Stimulated activated CD8-positive, alpha-beta memory T cell treated with anti-CD3 and anti-CD28 coated beads, Interleukin-7, amount 100 ng/mL, for 1 hour (primary cell): ENCODE results near the gene RIPOR2.

ENCODE experiments used
- DNase-seq, 2 donors: peaks; one replicate each; pipeline ENCODE4 v3.0.0-alpha.2; 2020; ENCODE audit warnings: low read depth in 2 of 2

The RIPOR2 gene

GRCh38 chr6:24848461-24848860, 87.3 kb downstream of the RIPOR2 start:
- DNase-seq = no peak

- no peak for DNase-seq
These were observed 88.4 kb downstream of the RIPOR2 start for GRCh38 chr6:24847402-24847801.

- no peak for DNase-seq
These were observed 90.2 kb downstream of the RIPOR2 start for GRCh38 chr6:24845578-24845977.

- DNase-seq = no peak
These were observed 90.9 kb downstream of the RIPOR2 start for GRCh38 chr6:24844903-24845302.

GRCh38 chr6:24844061-24844460, 91.7 kb downstream of the RIPOR2 start:
- DNase-seq = no peak

GRCh38 chr6:24840187-24840586, 95.6 kb downstream of the RIPOR2 start:
- DNase-seq = no peak

- DNase-seq = no peak
These were observed 96.8 kb downstream of the RIPOR2 start for GRCh38 chr6:24838994-24839393.

GRCh38 chr6:24838081-24838480, 97.7 kb downstream of the RIPOR2 start:
- no peak for DNase-seq

GRCh38 chr6:24836109-24836508, 99.7 kb downstream of the RIPOR2 start:
- DNase-seq = no peak

GRCh38 chr6:24833711-24834386, 101.9 kb downstream of the RIPOR2 start:
- no peak for DNase-seq

- no peak for DNase-seq
These were observed 103.0 kb downstream of the RIPOR2 start for GRCh38 chr6:24832794-24833193.

GRCh38 chr6:24831771-24832716, 103.7 kb downstream of the RIPOR2 start:
- no peak for DNase-seq

- DNase-seq = no peak
These were observed 106.1 kb downstream of the RIPOR2 start for GRCh38 chr6:24829657-24830056.

GRCh38 chr6:24827970-24828369, 107.8 kb downstream of the RIPOR2 start:
- DNase-seq = no peak

GRCh38 chr6:24827162-24827561, 108.6 kb downstream of the RIPOR2 start:
- DNase-seq = no peak

GRCh38 chr6:24825130-24825630, 110.6 kb downstream of the RIPOR2 start:
- no peak for DNase-seq

- no peak for DNase-seq
These were observed 111.4 kb downstream of the RIPOR2 start for GRCh38 chr6:24824142-24824938.

GRCh38 chr6:24823185-24823584, 112.6 kb downstream of the RIPOR2 start:
- no peak for DNase-seq

GRCh38 chr6:24822696-24823095, 113.1 kb downstream of the RIPOR2 start:
- no peak for DNase-seq

GRCh38 chr6:24821860-24822444, 113.8 kb downstream of the RIPOR2 start:
- DNase-seq = no peak

GRCh38 chr6:24818346-24818745, 117.4 kb downstream of the RIPOR2 start:
- no peak for DNase-seq

GRCh38 chr6:24809728-24810127, 126.0 kb downstream of the RIPOR2 start:
- DNase-seq = no peak
